ENCODE data around the gene TERT.

The TERT gene

GRCh38 chr5:1216211-1216917 lies 78.5 kb downstream of the TERT start:
- TF ChIP-seq CTCF (IDR thresholded peaks at IDR 0.05; ENCODE audit: low read depth, low read length, missing control alignments), result no peak
- no peak overlapping the region for H3K4me3 ChIP-seq (replicated peaks; ENCODE audit: low read depth, low read length)
- DNase-seq (ENCODE audit: extremely low read depth, low read depth), result no peak

- no peak for DNase-seq (ENCODE audit: extremely low read depth, low read depth)
- H3K4me3 ChIP-seq (replicated peaks; ENCODE audit: low read depth, low read length), result no peak overlapping the region
- TF ChIP-seq CTCF (IDR thresholded peaks at IDR 0.05; ENCODE audit: low read depth, low read length, missing control alignments), result no peak
These were observed 79.4 kb downstream of the TERT start for GRCh38 chr5:1215320-1216096.

- DNase-seq (ENCODE audit: extremely low read depth, low read depth), result no peak
- no peak overlapping the region for H3K4me3 ChIP-seq (replicated peaks; ENCODE audit: low read depth, low read length)
- TF ChIP-seq CTCF (IDR thresholded peaks at IDR 0.05; ENCODE audit: low read depth, low read length, missing control alignments), result no peak
These were observed 80.0 kb downstream of the TERT start for GRCh38 chr5:1214936-1215220.

- no peak for TF ChIP-seq CTCF (IDR thresholded peaks at IDR 0.05; ENCODE audit: low read depth, low read length, missing control alignments)
- DNase-seq (ENCODE audit: extremely low read depth, low read depth), result no peak
- H3K4me3 ChIP-seq (replicated peaks; ENCODE audit: low read depth, low read length), result no peak overlapping the region
These were observed 80.5 kb downstream of the TERT start for GRCh38 chr5:1214163-1214935.

- no peak overlapping the region for H3K4me3 ChIP-seq (replicated peaks; ENCODE audit: low read depth, low read length)
- no peak for DNase-seq (ENCODE audit: extremely low read depth, low read depth)
- no peak for TF ChIP-seq CTCF (IDR thresholded peaks at IDR 0.05; ENCODE audit: low read depth, low read length, missing control alignments)
These were observed 81.2 kb downstream of the TERT start for GRCh38 chr5:1213508-1214162.

GRCh38 chr5:1212881-1213280 lies 82.0 kb downstream of the TERT start:
- DNase-seq (ENCODE audit: extremely low read depth, low read depth), result no peak
- H3K4me3 ChIP-seq (replicated peaks; ENCODE audit: low read depth, low read length), result no peak overlapping the region
- no peak for TF ChIP-seq CTCF (IDR thresholded peaks at IDR 0.05; ENCODE audit: low read depth, low read length, missing control alignments)
